Measurements from ENCODE around the gene HACD4.
"Not testable (repeated sequence)": the region's sequence is repeated elsewhere in the genome, so short reads cannot be mapped to it uniquely, and the experiment has no call there.

Gene HACD4

GRCh38 chr9:20973246-20973947 lies 58.0 kb downstream of the HACD4 start:
- not testable (repeated sequence) for DNase-seq (ENCODE audit: low read depth in 2 of 2)

DNA sequence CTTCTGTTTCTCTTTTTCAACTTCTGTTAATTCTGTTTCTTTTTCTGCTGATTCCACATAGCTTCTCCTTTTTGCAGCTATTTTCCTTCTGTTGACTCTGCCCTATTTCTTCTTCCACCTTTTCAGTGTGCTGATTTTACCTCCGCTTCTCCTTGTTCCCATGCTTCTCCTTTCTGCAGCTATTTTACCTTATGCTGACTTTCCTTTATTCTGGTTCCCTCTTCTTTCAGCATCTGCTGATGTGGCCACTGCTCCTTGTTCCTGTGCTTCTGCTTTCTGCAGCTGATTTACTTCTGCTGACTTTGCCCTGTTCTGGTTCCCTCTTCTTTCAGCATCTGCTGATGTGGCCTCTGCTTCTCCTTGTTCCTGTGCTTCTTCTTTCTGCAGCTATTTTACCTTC lies 58.8 kb downstream of the HACD4 start:
- no peak for DNase-seq (ENCODE audit: low read depth in 2 of 2)

- no peak for DNase-seq (ENCODE audit: low read depth in 2 of 2)
These were observed 68.8 kb downstream of the HACD4 start for GRCh38 chr9:20962536-20963225.

- no peak for DNase-seq (ENCODE audit: low read depth in 2 of 2)
These were observed 80.7 kb downstream of the HACD4 start for GRCh38 chr9:20950707-20951106.
